ENCODE results near the gene RARG.

Gene RARG

GRCh38 chr12:53234271-53234914, 2.4 kb upstream of the RARG start:
- DNase-seq (ENCODE audit: insufficient read length, low spot score) (no peak), FAIRE-seq (no peak)
- TF ChIP-seq CTCF (IDR thresholded peaks at IDR 0.05; ENCODE audit: insufficient read depth, missing control alignments): no peak

DNA sequence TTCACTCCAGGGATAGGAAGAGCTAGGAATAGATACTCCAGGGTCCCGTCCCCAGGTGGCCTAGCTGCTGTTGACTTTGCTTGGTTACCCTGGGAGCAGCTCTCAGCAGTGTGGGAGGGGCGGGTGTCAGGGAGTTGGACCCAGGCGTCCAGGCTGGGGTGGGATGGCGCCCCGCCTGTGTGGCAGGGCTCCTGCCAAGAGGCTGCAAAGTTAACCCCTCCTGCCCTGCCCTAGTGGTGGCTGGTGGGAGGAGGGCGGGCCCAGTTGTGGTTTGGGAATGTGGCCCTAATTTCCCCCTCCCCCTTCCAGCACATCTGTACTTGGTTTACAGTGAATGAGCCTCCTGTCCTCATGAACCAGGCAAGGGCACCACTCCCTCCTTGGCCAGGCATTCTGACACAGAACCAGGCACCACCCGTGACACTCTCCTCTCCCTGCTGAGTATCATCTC, 1.7 kb upstream of the RARG start:
- DNase-seq (ENCODE audit: insufficient read length, low spot score) (no peak), FAIRE-seq (no peak)
- TF ChIP-seq CTCF (IDR thresholded peaks at IDR 0.05; ENCODE audit: insufficient read depth, missing control alignments): no peak

- DNase-seq (ENCODE audit: insufficient read length, low spot score) (no peak), FAIRE-seq (no peak)
- TF ChIP-seq CTCF (IDR thresholded peaks at IDR 0.05; ENCODE audit: insufficient read depth, missing control alignments): no peak
Observed at GRCh38 chr12:53232646-53233461, 845 bp upstream of the RARG start.

DNA sequence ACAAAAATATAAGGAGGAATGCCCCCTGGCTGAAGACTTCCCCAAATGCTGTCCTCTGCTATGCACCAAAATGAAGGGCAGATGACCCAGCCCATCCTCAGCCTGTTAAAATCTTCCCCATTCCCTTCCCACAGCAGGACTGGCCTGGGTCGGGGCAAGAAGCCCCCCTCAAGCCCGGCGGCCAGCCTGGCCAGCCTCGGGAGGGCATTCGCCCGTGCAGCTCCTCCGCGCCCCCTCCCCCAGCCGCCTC, 413 bp downstream of the RARG start:
- no peak for FAIRE-seq

DNA sequence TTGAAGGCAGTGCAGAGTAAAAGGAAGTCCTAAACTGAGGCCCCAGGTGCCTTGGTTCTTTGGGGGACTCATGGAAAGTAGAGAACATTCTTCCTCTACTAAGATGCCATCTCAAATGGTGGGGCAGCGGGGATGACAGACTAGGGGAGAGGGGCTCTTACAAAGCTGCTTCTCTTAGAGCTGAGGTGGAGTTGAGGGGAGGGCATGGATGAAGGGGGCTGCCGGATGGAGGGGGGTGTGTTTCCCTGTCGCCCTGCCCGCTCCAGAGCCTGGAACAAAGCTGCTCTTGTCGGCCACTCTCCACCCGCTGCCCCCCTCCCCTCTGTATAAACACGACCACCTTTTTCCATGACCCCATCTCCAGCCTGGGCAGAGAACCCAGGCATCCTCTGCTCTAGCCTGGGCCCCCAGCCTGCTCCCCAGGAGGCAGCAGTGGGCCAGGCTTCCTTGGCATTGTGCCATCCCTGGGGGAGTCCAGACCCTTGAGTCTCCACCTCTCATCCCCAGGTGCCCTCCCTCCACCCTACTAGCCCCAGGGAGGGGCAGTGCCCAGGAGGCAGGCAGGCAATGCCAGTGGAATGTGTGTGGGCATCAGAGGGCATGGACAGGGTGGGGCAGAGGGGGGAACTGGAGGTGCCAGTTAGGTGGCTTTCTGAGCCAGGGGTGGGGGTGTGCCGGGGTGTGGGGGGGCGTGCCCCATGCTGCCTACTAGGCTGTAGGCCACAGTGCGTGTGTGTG, 1.7 kb downstream of the RARG start:
- TF ChIP-seq CTCF (IDR thresholded peaks at IDR 0.05; ENCODE audit: insufficient read depth, missing control alignments): no peak
- no peak for DNase-seq (ENCODE audit: insufficient read length, low spot score)
- FAIRE-seq: no peak

More for the DNA sequence above, 413 bp downstream of the RARG start:
- no peak for TF ChIP-seq CTCF (IDR thresholded peaks at IDR 0.05; ENCODE audit: insufficient read depth, missing control alignments)
- DNase-seq (ENCODE audit: insufficient read length, low spot score): no peak

- no peak for DNase-seq (ENCODE audit: insufficient read length, low spot score)
- no peak for FAIRE-seq
- no peak for TF ChIP-seq CTCF (IDR thresholded peaks at IDR 0.05; ENCODE audit: insufficient read depth, missing control alignments)
Observed at GRCh38 chr12:53229454-53229853, 2.6 kb downstream of the RARG start.

All from D721Med (cell line).